Tibial artery (tissue), 4 donors: ENCODE data around the gene CCNY.

Source experiments
- DNase-seq, 2 donors: peaks; one replicate each; pipeline ENCODE4 v3.0.0-alpha.2; 2019
- H3K27ac ChIP-seq, 2 donors: fragments of 200-600 bp; sonication (generic) in 1 of 2; 1 replicate in 1 of 2; 2 replicates in 1 of 2; pipeline ENCODE4 v1.5.1; 2018 to 2019; ENCODE audit warnings: mild to moderate bottlenecking in 1 of 2
- H3K27me3 ChIP-seq, 2 donors: fragments of 200-600 bp; sonication (generic) in 1 of 2; one replicate each; pipeline versions ENCODE4 v1.5.1 to v1.6.0; 2016 to 2019
- H3K36me3 ChIP-seq, 3 donors: fragments of 200-600 bp; sonication (generic) in 2 of 3; one replicate each; pipeline ENCODE4 v1.5.1; 2016 to 2019; ENCODE audit warnings: mild to moderate bottlenecking in 2 of 3
- H3K4me1 ChIP-seq, 4 donors: fragments of 200-600 bp; sonication (generic) in 2 of 4; 1 replicate in 3 of 4; 2 replicates in 1 of 4; pipeline ENCODE4 v1.5.1; 2016 to 2019
- H3K4me3 ChIP-seq, 2 donors: fragments of 200-600 bp; sonication (generic) in 1 of 2; 1 replicate in 1 of 2; 2 replicates in 1 of 2; pipeline ENCODE4 v1.5.1; 2018 to 2019; ENCODE audit warnings: mild to moderate bottlenecking in 2 of 2
- H3K9me3 ChIP-seq, 3 donors: fragments of 200-600 bp; sonication (generic) in 1 of 3; one replicate each; pipeline ENCODE4 v1.5.1; 2016 to 2019
- CTCF ChIP-seq, 2 experiments: fragments of 200-600 bp in 1 of 2; fragments of 450-650 bp in 1 of 2; IDR thresholded peaks; one replicate each; pipeline ENCODE4 v1.5.1; 2017 to 2019; ENCODE audit warnings: antibody characterized with exemption in 2 of 2, mild to moderate bottlenecking in 1 of 2, moderate library complexity in 1 of 2
- intact Hi-C: fragments of 100-400 bp; cut with DNase I; formaldehyde crosslinking; loops from one replicate; pipeline ENCODE4 v1.15.0; 2023; ENCODE audit warnings: low total_unique reads

CCNY gene

GRCh38 chr10:35505241-35505873 lies 169.0 kb downstream of the CCNY start:
- Histone ChIP-seq H3K27me3 (no peaks in the 10 kb centered on the region), H3K27ac (no peak overlapping the region), H3K4me1 (no peaks in the 10 kb centered on the region), H3K4me3 (no peak overlapping the region), H3K36me3 (peaks cover 0 to 1% (median 0%) of the 10 kb centered on the region in 3 donors), H3K9me3 (no peaks in the 10 kb centered on the region)
- intact Hi-C loops = no loop called here
- DNase-seq = no peak
- TF ChIP-seq CTCF (IDR thresholded peaks at IDR 0.05) = no peak

- Histone ChIP-seq H3K9me3 (no peaks in the 10 kb centered on the region), H3K36me3 (peaks cover 0 to 12% (median 8%) of the 10 kb centered on the region in 3 donors), H3K4me1 (no peaks in the 10 kb centered on the region), H3K27ac (no peak overlapping the region), H3K4me3 (no peak overlapping the region), H3K27me3 (no peaks in the 10 kb centered on the region)
- intact Hi-C loops = no loop called here
- no peak for DNase-seq
- TF ChIP-seq CTCF (IDR thresholded peaks at IDR 0.05) = no peak
Measured at GRCh38 chr10:35506741-35507140, 170.4 kb downstream of the CCNY start.

- TF ChIP-seq CTCF (IDR thresholded peaks at IDR 0.05) = no peak
- no peaks in the 10 kb centered on the region for H3K4me1 ChIP-seq
- H3K4me3 ChIP-seq = no peak overlapping the region
- DNase-seq = no peak
- H3K36me3 ChIP-seq = peaks cover 0 to 12% (median 8%) of the 10 kb centered on the region in 3 donors
- no peaks in the 10 kb centered on the region for H3K27me3 ChIP-seq
- H3K9me3 ChIP-seq = no peaks in the 10 kb centered on the region
- no peak overlapping the region for H3K27ac ChIP-seq
- intact Hi-C loops = no loop called here
Measured at GRCh38 chr10:35507519-35508109, 171.3 kb downstream of the CCNY start.

- Histone ChIP-seq H3K27ac (no peak overlapping the region), H3K27me3 (no peaks in the 10 kb centered on the region), H3K4me1 (no peaks in the 10 kb centered on the region), H3K4me3 (no peak overlapping the region), H3K9me3 (no peaks in the 10 kb centered on the region), H3K36me3 (peaks cover 0 to 12% (median 8%) of the 10 kb centered on the region in 3 donors)
- no peak for DNase-seq
- intact Hi-C loops = no loop called here
- no peak for TF ChIP-seq CTCF (IDR thresholded peaks at IDR 0.05)
Measured at GRCh38 chr10:35508647-35509046, 172.3 kb downstream of the CCNY start.

- peaks cover 0 to 12% (median 8%) of the 10 kb centered on the region in 3 donors for H3K36me3 ChIP-seq
- no peaks in the 10 kb centered on the region for H3K4me1 ChIP-seq
- H3K9me3 ChIP-seq = no peaks in the 10 kb centered on the region
- no peak overlapping the region for H3K27ac ChIP-seq
- intact Hi-C loops = no loop called here
- no peaks in the 10 kb centered on the region for H3K27me3 ChIP-seq
- TF ChIP-seq CTCF (IDR thresholded peaks at IDR 0.05) = no peak
- no peak overlapping the region for H3K4me3 ChIP-seq
- no peak for DNase-seq
Measured at GRCh38 chr10:35510891-35511290, 174.6 kb downstream of the CCNY start.
